Left renal pelvis (tissue), 4 donors: ENCODE results near the gene GLIS1. TPM values are rescaled to one million over a fixed set of nuclear protein-coding genes. Genes with fewer than 3 reads are reported as not detected.
A peak's percentile ranks its signal among the peaks of the same experiment; 100 is the strongest.

Experiments
- DNase-seq, 4 donors: peaks; one replicate each; pipeline ENCODE4 v3.0.0-alpha.2; 2013; ENCODE audit warnings: low read depth in 4 of 4, low spot score in 3 of 4
- polyA plus RNA-seq, 4 donors: library from polyadenylated mRNA; unstranded; fragments of 120-200 nt; gene quantifications; one replicate each; pipeline ENCODE4 v1.2.1, GENCODE V29; 2013; ENCODE audit not compliant: insufficient read length in 4 of 4

The GLIS1 gene
- polyA plus RNA-seq, 4 donors: 0.29 to 3.1 (median 2.3) TPM

DNA sequence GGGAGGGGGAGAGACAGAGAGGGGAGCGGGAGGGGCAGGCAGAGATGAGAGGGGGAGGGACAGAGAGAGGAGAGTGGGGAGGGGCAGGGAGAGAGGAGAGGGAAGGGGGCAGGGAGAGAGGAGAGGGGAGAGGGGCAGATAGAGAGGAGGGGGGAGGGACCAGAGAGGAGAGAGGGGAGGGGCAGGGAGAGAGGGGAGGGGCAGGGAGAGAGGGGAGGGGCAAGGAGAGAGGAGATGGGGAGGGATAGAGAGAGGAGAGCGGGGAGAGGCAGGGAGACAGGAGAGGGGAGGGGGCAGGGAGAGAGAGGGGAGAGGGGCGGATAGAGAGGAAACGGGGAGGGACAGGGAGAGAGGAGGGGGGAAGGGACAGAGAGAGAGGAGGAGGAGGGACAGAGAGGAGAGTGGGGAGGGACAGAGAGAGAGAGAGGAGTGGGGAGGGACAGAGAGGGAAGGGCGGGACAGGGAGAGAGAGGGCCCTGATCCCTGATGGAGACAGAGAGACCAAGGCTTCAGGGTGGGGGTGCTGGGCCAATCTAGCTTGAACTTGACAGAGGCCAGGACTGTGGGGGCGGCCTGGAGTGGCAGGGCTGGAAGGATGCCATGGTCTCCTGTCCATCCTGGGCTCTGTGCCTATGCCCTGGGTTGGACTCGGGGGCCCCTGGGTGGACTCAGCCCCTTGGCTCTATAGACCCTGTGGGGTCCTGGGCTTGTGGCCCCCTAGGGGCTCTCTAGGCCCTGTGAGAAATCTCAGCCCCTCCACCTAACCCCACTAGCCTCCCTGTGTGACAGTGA, 236.1 kb downstream of the GLIS1 start:
- DNase-seq: no peak

DNA sequence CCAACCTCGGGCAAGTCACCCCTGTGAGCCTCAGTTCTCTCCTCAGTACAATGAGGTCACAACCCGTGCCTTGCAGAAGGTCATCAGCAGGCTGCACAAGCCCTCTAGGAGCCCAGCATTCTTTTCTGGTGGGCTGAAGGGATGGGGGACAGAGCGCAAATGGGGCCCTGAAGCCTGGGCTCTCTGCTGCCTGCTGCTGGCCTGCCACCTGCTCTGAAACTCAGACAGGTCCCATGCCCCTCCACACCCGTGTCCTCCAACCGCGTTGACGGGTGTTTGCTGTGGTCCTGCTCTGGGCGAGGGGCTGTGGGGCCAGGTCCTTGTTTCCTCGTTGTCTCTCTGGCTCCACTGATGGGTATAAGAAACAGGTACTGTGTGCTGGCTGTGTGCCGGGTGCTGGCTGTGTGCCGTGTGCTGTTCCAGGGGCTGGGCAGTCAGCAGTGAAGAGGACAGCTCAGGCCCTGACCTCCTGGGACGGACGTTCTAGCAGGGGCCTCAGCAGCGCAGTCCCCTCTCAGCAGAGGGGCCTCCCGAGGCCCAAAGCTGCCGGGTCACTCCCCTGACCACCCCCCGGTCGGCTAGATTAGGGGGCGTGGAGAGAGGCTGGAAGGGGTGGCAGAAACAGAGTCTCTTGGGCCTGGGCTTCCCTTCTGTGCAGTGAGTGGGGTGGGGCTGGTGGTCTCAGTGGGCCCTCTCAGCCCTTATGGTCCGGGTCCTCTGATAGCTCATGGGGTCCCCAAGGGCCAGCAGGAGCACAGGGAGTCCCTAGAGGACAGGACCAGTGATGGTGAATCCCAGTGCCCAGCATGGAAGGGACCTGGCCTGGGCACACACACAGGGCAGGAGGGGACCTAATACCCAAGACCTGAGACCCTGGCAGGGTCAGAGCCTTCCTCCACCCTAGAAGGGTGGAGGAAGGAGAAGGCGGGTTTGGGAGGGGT, 237.6 kb downstream of the GLIS1 start:
- no peak for DNase-seq

DNA sequence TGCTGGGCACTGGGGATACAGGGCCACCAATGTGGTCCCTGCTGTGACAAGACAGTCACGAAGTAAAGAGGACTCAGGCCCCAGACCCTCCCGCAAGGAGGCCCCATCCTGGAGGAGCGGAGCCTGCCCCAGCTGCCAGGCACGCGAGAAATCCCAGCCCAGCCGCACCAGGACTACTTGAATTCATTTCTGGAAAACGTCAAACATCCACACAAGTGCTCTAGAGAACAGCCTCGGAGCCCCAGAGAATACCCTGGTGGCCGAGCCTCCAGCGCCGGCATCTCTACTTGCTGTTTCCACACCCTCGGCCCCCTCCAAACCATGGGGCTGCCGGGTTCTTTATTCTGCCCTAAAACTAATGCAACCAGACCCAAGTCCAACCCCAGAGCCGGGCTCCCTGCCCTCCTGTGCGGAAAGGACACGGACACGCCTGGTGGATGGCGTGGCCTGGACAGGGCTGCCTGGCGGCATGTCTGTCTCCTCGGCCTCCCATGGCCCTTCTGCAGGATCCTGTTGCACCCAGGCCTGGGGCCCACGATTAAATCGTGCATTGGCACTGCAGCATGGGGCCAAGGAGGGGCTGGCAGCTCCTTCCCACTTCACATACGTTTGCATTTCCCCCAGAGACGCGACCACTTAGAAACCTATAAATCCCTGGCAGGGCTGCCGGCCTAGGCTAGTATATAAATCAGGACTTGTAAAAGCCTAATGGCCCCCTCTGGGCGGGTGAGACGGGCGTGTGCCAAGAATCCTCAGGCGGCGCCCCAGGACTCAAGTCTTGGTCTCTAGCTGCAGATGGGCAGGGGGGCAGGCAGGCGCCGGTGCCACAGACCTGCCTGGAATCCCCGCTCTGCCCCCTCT, 238.5 kb downstream of the GLIS1 start:
- no peak for DNase-seq

DNA sequence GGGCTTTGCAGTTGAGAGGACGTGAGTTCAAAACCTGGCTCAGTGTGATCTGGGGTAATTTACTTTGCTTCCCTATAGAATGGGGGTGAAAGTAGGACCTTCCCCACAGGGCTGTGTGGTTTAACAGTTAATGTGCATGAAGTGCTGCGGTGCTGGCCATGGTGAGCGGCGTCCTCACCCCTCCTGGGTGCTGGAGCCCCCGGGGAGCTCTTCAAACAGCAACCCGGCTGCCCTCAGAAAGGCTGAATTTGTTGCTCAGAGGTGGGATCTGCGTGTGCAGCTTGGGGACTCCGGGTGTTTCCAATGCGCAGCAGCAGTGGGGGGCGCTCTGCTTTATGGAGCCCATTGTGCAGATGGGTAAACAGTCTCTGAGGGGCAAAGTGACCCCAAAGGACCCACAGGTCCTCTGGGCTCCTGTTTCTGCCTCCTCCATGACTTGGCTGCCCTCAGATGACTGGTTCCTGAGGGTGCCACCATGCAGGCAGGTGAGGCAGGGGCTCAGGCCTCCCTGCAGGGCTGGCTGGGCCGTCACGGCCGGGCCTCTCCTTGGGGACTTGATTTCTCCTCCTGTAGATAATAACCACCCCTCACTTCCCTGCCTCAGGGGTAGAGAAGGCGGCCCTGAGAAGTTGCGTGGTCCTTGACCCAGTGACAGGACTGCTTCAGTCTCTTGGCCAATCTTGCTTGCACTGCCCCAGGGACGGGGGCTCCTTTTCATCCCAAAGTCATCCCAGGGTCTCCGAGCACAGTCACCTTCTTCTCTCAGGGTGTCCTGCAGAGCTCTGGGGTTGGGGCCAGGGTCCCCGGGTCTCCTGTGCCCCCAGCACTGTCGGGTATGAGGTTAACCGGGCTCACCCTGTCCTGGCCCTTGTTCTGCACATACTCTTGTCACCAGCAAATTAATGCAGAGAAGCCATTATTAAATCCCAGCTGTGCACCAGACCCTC, 239.4 kb downstream of the GLIS1 start:
- DNase-seq: no peak

DNA sequence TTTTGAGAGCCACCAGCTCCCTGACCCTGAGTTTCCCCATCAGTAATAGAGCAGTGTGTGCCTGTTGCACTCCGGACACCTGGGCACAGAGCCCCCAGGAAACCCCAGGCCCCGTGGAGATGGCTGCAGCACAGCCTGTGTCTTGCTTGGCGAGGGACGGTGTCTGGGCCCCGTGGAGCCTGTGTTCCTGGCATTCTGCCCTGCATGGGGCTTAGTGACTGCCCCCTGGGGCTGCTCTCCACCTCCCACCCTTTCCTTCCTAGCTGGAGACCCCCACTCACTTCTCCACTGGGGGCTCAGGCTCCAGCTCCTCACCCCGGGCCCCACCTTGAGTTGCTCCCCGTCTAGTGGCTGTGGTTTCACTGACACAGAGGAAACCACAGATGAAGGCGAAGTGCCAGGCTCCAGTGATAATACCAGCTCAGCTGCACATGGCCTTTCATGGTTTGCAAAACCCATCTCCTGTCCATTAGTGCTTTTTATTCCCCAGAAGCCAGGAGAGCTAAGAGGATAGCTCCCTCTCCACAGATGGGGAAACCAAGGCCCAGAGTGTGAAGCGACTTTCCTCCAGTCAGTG, 240.3 kb downstream of the GLIS1 start:
- no peak for DNase-seq

DNA sequence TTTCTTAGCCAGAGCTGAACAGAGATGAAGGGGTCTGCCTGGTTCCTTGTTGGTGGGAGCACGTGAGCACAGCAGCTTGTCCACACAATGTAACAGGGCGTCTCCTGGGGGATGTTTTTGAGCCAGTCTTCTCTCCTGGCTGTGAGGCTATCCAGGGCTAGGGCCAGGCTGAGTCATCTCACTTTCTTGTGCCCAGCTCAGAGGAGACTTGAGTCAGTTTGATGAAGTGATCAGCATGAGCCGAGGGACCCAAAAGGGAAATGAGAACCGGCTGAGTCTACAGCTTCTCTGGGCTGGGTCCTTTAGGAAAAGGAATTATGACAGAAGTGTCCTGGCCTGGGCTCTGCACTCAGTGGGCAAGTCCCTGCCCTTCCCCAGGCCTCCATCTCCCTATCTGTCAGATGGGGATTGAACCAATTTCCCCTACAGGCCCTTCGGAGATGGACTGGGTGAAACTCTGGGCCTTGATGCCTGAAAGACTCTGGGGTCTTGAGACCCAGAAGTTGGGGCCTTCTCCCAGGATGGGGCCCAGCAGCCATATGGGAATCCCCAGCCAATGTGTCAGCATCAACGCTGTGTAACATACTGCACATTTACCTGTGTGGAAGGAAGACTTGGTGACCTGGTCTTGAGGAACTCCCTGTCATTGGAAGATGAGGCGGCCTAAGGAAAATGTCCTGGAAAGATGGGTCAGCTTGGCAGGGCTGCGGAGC, 243.2 kb downstream of the GLIS1 start:
- DNase-seq: no peak

DNA sequence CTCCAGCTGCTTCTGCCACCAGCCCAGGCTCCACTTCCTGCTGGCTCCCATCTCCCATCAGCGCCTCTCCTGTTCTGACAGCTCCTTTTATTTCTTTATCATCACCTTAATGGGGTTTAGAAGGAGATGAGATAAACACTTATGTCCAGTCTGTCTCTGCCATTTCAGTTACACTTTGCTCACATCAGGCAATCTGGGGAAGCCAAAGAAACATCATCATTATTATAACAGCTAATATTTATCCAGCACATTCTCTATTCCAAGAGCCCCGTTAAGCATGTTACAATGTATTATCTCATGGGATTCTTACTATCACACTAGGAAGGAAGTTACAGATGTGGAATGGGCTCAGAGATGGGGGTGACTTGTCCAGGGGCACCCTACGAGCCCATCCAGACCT, 248.6 kb downstream of the GLIS1 start:
- DNase-seq: no peak

DNA sequence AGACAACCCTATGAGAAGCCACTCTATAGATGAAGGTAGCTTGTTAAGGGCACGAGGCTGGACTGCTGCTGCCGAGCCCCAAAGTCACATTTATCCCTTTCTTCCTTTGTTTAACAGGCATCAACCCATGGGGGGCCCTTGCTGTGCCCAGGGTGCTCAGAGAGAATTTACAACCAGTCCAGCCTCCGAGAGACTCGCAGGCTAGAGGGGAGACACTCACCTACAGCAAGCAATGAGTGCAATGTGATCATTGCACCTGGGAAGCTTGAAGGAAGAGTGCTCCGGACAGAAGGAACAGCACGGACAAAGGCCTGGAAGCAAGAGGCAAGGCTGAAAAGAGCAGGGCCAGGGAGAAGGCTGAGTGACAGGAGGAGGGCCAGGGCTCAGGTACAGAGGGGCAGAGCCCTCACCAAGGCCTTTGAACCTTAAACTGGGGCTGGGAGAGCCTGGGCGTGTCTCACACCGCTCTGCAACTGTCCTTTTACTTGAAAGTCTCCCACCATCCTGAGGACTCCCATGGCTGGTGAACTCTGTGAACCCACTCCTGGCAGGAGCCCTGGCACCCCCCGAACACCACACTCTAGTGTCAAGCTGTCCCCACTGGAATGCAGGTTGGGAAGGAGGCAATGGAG, 252.5 kb downstream of the GLIS1 start:
- DNase-seq: no peak

DNA sequence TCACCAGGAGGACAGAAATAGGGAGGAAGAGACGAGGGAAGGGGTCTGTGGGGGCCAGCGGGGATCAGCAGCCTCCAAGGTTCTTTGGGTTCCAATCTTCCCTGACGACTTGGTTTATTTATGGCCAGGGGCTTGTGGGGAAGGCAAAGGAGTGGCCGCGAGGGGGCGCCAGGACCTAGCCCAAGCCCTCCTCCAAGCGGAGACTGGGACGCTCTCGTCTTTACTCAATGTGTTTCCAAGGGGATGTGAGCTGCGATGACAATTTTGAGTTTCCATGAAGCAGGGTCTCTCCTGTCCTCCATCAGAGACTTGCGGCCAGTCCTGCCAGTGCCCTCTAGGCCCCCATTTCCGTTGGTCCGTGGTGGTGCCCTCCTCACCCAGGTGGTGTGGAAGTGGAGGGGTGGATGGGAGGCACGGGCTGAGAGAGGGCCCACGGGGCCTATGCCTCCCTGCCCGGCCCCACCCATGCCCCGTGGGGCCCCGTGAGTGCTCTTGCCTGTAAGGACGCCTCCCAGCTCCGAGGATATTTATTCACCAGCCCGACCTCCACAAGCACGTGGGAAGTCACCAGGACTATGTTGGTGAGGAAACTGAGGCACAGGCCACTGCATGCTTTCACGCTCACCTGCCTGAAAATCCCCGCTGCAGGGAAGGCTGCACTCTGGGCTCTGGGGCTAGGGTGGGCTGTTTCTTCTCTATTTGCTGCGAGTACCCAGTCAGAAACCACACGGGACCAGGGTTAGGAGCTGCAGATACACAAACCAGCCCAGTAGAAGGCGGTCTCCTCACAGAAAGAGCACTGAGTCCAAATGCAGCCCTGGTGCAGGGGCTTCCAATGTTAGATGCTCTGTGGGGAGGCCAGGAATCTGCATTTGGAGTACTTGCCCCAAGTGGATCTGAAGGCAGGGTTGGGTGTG, 253.2 kb downstream of the GLIS1 start:
- peak; percentile 46 to 73 (median 60) for DNase-seq

DNA sequence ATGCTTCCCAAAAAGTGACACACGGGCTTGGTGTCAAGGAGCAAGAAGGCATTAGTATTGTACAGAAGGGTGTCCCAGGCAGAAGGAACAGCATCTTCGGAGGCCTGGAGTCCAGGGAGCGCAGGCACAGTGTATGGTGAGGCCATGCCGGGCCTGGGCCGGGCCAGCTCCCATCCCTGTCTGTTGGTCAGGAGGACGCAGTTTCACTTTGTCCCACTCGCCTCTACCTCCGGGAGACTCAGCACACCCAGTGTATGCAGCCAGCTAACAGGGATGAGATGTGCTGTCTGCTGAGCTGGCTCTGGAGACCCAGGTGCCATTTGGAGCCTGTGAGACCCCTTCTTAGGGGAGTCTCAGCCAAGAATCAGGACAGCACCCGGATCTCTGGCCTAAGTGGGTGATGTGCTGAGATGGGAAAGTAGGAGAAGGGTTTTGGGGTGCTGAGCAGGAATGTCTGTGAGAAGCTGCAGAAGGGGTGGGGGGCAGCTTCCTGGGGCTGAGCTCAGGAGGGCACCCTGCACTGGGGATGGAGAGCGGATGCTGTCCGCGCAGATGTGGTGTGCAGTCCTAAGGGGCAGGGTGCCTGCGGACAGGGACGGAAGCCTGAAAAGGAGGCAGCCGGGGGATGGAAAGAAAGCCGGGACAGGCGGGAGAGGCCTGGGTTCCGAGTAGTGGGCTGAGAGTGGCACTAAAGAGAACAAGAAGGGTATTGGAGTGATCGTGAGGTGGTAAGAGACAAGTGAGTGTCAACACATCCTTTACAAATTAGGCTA, 254.1 kb downstream of the GLIS1 start:
- no peak for DNase-seq

DNA sequence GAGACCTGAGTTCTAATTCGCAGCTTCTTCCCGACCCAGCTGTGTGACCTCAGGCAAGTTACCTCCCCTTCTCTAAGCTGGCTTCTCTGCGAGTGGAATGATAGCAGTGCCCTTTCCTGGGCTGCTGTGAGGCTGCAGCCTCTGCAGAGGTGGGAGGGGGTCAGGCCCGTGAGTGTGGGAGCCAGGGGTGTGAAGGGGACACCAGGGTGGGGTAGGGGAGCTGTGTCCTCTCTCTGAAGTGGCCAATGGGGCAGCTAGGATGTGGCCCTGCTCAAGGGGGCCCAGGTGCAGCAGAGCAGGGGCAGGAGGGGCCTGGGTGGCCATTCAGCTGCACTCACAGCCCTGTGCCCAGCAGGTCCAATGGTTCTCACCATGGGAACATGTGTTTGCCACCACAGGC, 255.3 kb downstream of the GLIS1 start:
- no peak for DNase-seq

DNA sequence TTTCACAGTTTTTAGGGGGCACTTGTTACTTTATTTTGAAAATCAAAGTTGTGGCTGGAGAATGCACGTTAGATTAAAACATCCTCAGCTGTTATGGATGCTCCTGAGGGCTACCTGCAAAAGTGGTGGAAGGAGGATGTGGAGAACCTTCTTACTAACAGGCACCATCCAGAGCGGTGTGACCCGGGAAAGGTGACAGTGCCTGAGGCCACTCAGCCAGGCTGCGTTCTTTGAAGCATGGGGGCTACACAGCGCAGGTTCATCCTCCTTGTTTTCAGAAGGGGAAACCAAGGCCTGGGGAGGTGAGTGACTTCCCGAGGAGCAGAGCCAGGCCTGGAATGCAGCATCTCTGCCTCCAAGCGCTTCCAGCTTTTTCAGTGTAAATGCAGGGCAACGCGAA, 255.8 kb downstream of the GLIS1 start:
- no peak for DNase-seq

DNA sequence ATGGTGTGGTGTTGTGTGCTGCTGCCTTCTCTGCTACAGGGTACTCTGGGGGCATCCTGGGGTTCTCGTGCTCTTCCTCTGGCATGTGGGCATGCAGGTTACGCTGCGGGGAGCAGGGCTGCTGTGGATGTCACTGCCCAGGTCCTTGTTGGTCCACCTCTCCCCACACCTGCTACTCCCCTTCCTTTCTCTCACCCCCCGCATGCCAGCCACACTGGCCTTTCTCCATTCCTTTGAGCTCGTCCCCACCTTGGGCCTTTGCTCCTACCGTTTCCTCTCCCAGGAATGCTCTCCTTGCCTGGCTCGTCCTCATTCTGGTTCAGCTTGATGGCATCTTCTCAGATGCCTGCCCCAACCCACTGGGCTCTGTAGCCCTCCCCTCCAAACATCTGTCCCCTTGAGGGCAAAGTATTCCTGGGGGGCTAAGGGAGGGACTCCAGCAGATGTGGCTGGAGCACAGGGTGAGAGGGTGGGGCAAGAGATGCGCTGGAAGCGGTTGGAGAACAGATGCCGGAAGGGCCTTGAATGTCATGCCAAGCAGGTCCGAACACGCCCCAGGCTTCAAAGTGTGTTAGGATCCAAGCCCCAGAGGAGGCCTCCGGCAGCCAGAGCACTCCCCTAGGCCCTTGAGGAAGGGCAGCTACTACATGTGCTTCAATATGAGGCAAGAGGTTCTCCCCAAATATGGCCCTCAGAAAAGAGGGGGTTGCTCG, 256.4 kb downstream of the GLIS1 start:
- no peak for DNase-seq

DNA sequence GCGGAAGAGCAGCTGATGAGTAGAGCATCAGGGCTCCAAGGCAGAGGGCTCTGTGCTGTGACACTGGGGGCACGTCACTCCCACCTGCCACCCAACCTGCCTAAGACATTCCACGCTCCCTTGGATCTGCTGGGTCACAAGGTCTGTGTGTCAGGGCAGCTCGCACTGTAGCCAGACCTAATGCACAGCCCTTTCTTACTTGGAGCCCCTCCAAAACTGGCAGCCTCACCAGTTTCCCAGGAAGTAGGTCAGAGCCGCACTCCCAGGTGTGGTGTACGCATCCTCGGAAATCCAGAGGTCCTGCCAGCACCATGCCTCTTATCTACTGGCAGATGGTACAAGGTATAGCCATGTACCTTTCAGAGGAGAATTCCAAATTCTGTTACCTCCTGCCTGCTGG, 257.5 kb downstream of the GLIS1 start:
- no peak for DNase-seq

DNA sequence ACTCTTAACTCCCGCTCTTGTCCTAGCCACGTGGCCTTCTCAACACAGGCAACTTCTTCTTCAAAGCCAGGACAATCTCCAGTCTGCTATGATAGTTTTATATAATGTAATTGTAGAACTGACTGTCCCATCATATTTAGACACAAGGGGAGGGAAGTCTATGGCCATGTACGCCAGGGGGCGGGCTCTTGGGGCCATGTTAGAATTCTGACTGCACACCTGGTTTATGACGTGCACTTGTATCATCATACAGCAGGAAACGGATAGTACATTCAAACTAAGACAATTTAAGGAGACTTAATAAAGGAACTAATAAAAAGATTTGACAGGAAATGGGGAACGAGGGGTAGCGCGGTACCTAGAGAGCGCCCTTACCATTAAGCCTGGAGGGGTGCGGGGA, 258.3 kb downstream of the GLIS1 start:
- DNase-seq: no peak

DNA sequence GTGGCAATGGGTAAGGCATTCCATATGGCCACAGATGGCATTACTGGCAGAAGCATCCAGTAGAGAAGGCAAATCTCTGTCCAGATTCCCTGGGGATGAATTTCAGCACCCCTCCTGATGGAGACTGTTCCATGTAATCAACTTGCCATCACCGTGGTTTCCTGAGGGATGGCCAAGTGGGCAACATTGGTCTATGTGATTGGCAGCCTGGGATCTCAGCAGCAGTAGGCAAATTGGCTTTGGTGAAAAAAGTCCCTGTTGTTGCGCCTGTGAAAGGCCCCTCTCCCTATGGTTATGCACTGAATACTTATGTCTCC, 260.5 kb downstream of the GLIS1 start:
- DNase-seq: no peak
